Esophagus (tissue), 2 donors: ENCODE data around the gene RIMKLA. TPM values are rescaled to one million over a fixed set of nuclear protein-coding genes. Genes with fewer than 3 reads are reported as not detected.
A peak's percentile ranks its signal among the peaks of the same experiment; 100 is the strongest.

Experiments
- H3K27ac ChIP-seq, 2 donors: one replicate each; pipeline ENCODE4 v1.5.1; 2013; ENCODE audit warnings: low read depth in 2 of 2, mild to moderate bottlenecking in 2 of 2, inconsistent platforms in 1 of 2, low read length in 1 of 2, moderate library complexity in 1 of 2
- H3K27me3 ChIP-seq, 2 donors: one replicate each; pipeline ENCODE4 v1.6.1; 2013; ENCODE audit warnings: low read length in 2 of 2, control low read depth in 1 of 2, mild to moderate bottlenecking in 1 of 2; ENCODE audit not compliant: insufficient read depth in 2 of 2, control insufficient read depth in 1 of 2
- H3K36me3 ChIP-seq, 2 donors: one replicate each; pipeline ENCODE4 v1.6.1; 2013; ENCODE audit warnings: low read length in 1 of 2; ENCODE audit not compliant: control insufficient read depth in 2 of 2, insufficient read depth in 2 of 2
- H3K4me1 ChIP-seq, 2 donors: one replicate each; pipeline ENCODE4 v1.6.1; 2013; ENCODE audit warnings: low read length in 1 of 2; ENCODE audit not compliant: control insufficient read depth in 2 of 2, insufficient read depth in 2 of 2
- H3K4me3 ChIP-seq, 2 donors: one replicate each; pipeline ENCODE4 v1.5.1; 2013; ENCODE audit warnings: low read length in 2 of 2, mild to moderate bottlenecking in 2 of 2, low read depth in 1 of 2, moderate library complexity in 1 of 2
- H3K9me3 ChIP-seq, 2 donors: one replicate each; pipeline ENCODE4 v1.6.1; 2013; ENCODE audit warnings: mild to moderate bottlenecking in 2 of 2, low read depth in 1 of 2, low read length in 1 of 2, moderate library complexity in 1 of 2; ENCODE audit not compliant: control insufficient read depth in 2 of 2, insufficient read depth in 1 of 2
- WGBS, 2 donors: extraction: QIAGEN DNeasy Blood & Tissue Kit; methylation state at CpG; one replicate each; pipeline ENCODE4 v1.1.7; 2013; 5-methylcytosine and 5-hydroxymethylcytosine counted together
- polyA plus RNA-seq, 2 donors: library from polyadenylated mRNA; stranded (reverse); fragments of 200-250 nt; gene quantifications; one replicate each; pipeline ENCODE4 v1.2.3, GENCODE V29; 2013
- donor health status: healthy with polysubstance abuse.
- donor health status: Bipolar disorder and iron deficiency.

Gene RIMKLA
- polyA plus RNA-seq, 2 donors: 0.06 to 0.12 TPM

- Histone ChIP-seq H3K27ac (peak overlapping the region; percentile 66 to 67), H3K36me3 (no peaks in the 10 kb centered on the region), H3K27me3 (no peaks in the 10 kb centered on the region), H3K9me3 (no peaks in the 10 kb centered on the region), H3K4me1 (peaks cover 0 to 3% of the 10 kb centered on the region in 2 donors), H3K4me3 (no peak overlapping the region)
- WGBS, 2 donors: 59 to 85% methylated on average over 1 of the region's 1 CpG
Measured at GRCh38 chr1:42340901-42341300, 39.7 kb upstream of the RIMKLA start.

DNA sequence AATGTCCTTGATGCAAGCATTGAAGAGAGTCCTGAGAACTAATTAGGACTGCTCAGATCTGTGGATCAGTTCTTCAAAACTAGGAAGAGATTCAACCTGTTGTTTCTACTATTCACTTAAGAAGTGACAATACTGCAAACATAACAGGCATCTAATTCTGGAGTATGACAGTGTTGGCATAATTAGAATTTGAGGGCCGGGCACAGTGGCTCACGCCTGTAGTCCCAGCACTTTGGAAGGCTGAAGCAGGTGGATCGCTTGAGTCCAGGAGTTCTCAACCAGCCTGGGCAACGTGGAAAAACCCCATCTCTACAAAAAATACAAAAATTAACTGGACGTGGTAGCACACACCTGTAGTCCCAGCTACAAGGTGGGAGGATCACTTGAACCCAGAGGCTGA lies 37.5 kb upstream of the RIMKLA start:
- no peak overlapping the region for H3K27ac ChIP-seq
- H3K4me1 ChIP-seq: peaks cover 0 to 3% of the 10 kb centered on the region in 2 donors
- no peak overlapping the region for H3K4me3 ChIP-seq
- no peaks in the 10 kb centered on the region for H3K27me3 ChIP-seq
- WGBS, 2 donors: 81 to 85% methylated on average over 5 of the region's 5 CpGs
- H3K9me3 ChIP-seq: no peaks in the 10 kb centered on the region
- H3K36me3 ChIP-seq: no peaks in the 10 kb centered on the region

- Histone ChIP-seq H3K27me3 (no peaks in the 10 kb centered on the region), H3K36me3 (no peaks in the 10 kb centered on the region), H3K9me3 (no peaks in the 10 kb centered on the region), H3K4me1 (no peaks in the 10 kb centered on the region), H3K27ac (no peak overlapping the region), H3K4me3 (no peak overlapping the region)
Measured at GRCh38 chr1:42348498-42348897, 32.1 kb upstream of the RIMKLA start.

DNA sequence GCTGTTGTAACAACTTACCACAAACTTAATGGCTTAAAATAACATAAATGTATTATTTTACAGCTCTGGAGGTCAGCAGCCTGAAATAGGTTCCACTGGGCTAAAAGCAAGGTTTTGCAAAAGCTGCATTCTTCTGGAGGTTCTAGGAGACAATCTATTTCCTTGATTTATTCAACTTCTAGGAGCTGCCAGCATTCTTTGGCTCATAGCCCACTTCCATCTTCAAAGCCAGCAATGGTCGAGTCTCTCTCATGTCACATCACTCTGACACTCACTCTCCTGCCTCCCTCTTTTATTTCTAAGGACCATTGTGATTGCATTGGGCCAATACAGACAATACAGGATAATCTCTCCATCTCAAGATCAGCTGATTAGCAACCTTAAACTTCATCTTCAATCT lies 30.5 kb upstream of the RIMKLA start:
- WGBS, 2 donors: 3 to 14% methylated on average over 1 of the region's 1 CpG
- H3K27ac ChIP-seq: no peak overlapping the region
- no peaks in the 10 kb centered on the region for H3K27me3 ChIP-seq
- H3K4me1 ChIP-seq: no peaks in the 10 kb centered on the region
- no peaks in the 10 kb centered on the region for H3K36me3 ChIP-seq
- H3K4me3 ChIP-seq: no peak overlapping the region
- no peaks in the 10 kb centered on the region for H3K9me3 ChIP-seq

GRCh38 chr1:42358791-42359190 lies 21.8 kb upstream of the RIMKLA start:
- no peak overlapping the region for H3K27ac ChIP-seq
- no peaks in the 10 kb centered on the region for H3K36me3 ChIP-seq
- H3K27me3 ChIP-seq: no peaks in the 10 kb centered on the region
- H3K4me1 ChIP-seq: no peaks in the 10 kb centered on the region
- H3K4me3 ChIP-seq: no peak overlapping the region
- H3K9me3 ChIP-seq: no peaks in the 10 kb centered on the region
- 86 to 94% methylated on average over 3 of the region's 3 CpGs for WGBS, 2 donors

GRCh38 chr1:42359466-42359865 lies 21.1 kb upstream of the RIMKLA start:
- no peaks in the 10 kb centered on the region for H3K4me1 ChIP-seq
- no peak overlapping the region for H3K27ac ChIP-seq
- no peaks in the 10 kb centered on the region for H3K36me3 ChIP-seq
- H3K9me3 ChIP-seq: no peaks in the 10 kb centered on the region
- 88 to 92% methylated on average over 1 of the region's 1 CpG for WGBS, 2 donors
- H3K4me3 ChIP-seq: no peak overlapping the region
- H3K27me3 ChIP-seq: no peaks in the 10 kb centered on the region

DNA sequence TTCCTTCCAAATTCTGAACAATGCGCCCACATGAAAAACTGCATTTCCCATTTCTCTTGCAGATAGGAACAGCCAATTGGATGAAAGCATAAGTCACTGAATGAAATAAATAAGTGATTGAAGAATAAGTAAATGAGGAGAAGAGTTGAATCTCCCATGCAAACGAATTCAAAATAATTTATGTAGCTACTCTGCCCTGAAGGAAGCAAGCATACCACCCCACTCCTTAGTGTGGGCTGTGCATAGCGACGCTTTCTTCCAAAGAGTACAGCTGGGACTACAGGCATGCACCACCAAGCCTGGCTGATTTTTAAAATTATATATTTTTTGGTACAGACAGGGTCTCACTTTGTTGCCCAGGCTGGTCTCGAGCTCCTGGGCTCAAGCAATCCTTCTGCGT lies 16.5 kb upstream of the RIMKLA start:
- Histone ChIP-seq H3K9me3 (no peaks in the 10 kb centered on the region), H3K4me1 (no peaks in the 10 kb centered on the region), H3K27me3 (no peaks in the 10 kb centered on the region), H3K27ac (no peak overlapping the region), H3K36me3 (no peaks in the 10 kb centered on the region), H3K4me3 (no peak overlapping the region)
- WGBS, 2 donors: 84 to 87% methylated on average over 6 of the region's 6 CpGs

- no peak overlapping the region for H3K4me3 ChIP-seq
- 92 to 93% methylated on average over 2 of the region's 2 CpGs for WGBS, 2 donors
- H3K4me1 ChIP-seq: no peaks in the 10 kb centered on the region
- no peaks in the 10 kb centered on the region for H3K9me3 ChIP-seq
- no peaks in the 10 kb centered on the region for H3K27me3 ChIP-seq
- no peaks in the 10 kb centered on the region for H3K36me3 ChIP-seq
- no peak overlapping the region for H3K27ac ChIP-seq
Measured at GRCh38 chr1:42364542-42364941, 16.1 kb upstream of the RIMKLA start.

DNA sequence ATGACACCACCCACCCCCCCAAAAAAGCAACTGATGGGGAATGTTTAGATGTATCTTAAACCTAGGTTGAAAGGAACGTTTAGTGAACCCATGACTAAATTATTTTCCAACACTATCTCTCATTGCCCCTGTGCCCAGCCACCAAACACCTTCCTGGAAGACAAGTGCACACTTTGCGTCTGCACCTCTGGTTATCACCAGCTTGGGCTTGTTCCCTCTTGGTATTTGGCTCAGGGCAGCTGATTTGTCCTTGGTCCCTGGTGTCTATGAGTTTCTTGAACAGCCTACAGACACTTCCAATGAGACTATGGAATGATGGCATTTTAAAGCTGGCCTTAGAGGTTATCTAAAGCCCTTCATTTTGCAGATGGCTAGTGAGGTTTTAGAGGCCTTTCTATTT lies 15.5 kb upstream of the RIMKLA start:
- Histone ChIP-seq H3K36me3 (no peaks in the 10 kb centered on the region), H3K27ac (no peak overlapping the region), H3K27me3 (no peaks in the 10 kb centered on the region), H3K9me3 (no peaks in the 10 kb centered on the region), H3K4me3 (no peak overlapping the region), H3K4me1 (no peaks in the 10 kb centered on the region)
- 75 to 81% methylated on average over 2 of the region's 2 CpGs for WGBS, 2 donors

DNA sequence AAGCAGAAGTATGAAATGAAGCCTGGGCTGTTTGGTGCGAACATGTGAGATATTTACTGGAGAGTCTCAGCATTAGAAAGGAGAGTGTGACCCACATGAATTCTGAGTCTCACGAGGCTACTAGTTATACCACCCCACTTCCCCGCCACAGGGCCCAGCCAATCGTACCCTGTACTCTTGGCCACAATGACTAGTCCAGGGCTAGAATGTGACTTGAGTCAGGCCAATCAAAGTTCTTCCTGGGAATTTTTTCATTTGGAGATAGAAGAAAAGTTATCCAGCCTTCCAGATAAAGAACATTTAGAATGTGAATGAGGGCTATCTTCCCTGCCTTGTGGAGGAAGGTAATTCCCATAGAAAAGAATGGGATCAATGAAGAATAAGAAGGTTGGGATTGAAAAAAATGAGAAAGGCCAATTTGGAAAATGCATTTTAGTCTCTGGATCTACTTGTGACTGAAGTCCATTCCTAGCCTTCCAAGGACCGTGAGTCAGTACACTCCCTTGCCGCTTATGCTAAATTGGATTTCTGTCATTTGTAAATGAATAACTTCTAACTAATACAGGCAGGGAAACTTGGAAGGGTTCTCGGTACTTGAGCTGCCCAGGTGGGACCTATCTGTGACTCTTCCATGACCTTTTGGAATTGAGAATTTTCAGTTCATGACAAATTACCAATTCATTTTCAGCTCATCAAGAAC lies 12.3 kb upstream of the RIMKLA start:
- Histone ChIP-seq H3K4me1 (no peaks in the 10 kb centered on the region), H3K36me3 (no peaks in the 10 kb centered on the region), H3K4me3 (no peak overlapping the region), H3K27ac (no peak overlapping the region), H3K9me3 (no peaks in the 10 kb centered on the region), H3K27me3 (no peaks in the 10 kb centered on the region)
- WGBS, 2 donors: 73 to 88% methylated on average over 7 of the region's 7 CpGs
